Neural progenitor cell (in vitro differentiated cells): ENCODE data around the gene ST7. TPM values are rescaled to one million over a fixed set of nuclear protein-coding genes. Genes with fewer than 3 reads are reported as not detected.

Source experiments
- DNase-seq: peaks from one replicate; pipeline ENCODE4 v3.0.0-alpha.2; 2016; ENCODE audit warnings: low spot score
- H2AFZ ChIP-seq: fragments of 200-600 bp; sonication (generic); replicated peaks from 2 replicates; pipeline ENCODE4 v1.6.1; 2016; ENCODE audit warnings: antibody characterized with exemption
- H3F3A ChIP-seq: fragments of 200-600 bp; sonication (generic); 2 replicates; pipeline ENCODE4 v1.6.1; 2016; ENCODE audit warnings: antibody characterized with exemption, low read depth
- H3K27ac ChIP-seq: fragments of 200-600 bp; sonication (generic); 2 replicates; pipeline ENCODE4 v1.5.1; 2016; ENCODE audit warnings: mild to moderate bottlenecking
- H3K27me3 ChIP-seq: fragments of 200-600 bp; sonication (generic); 2 replicates; pipeline ENCODE4 v1.6.1; 2016; ENCODE audit warnings: mild to moderate bottlenecking, moderate library complexity
- H3K36me3 ChIP-seq: fragments of 200-600 bp; sonication (generic); 2 replicates; pipeline ENCODE4 v1.5.1; 2016
- H3K4me1 ChIP-seq: fragments of 200-600 bp; sonication (generic); 2 replicates; pipeline ENCODE4 v1.6.1; 2016; ENCODE audit warnings: mixed run types
- H3K4me2 ChIP-seq: fragments of 200-600 bp; sonication (generic); 2 replicates; pipeline ENCODE4 v1.6.1; 2016
- H3K4me3 ChIP-seq: fragments of 200-600 bp; sonication (generic); 2 replicates; pipeline ENCODE4 v1.5.1; 2016
- H3K79me2 ChIP-seq: fragments of 200-600 bp; sonication (generic); 2 replicates; pipeline ENCODE4 v1.6.1; 2016; ENCODE audit warnings: low read depth
- H3K9ac ChIP-seq: fragments of 200-600 bp; sonication (generic); 2 replicates; pipeline ENCODE4 v1.6.1; 2016
- H3K9me3 ChIP-seq: fragments of 200-600 bp; sonication (generic); 2 replicates; pipeline ENCODE4 v1.5.1; 2016; ENCODE audit warnings: low read depth
- H4K20me1 ChIP-seq: fragments of 200-600 bp; sonication (generic); 2 replicates; pipeline ENCODE4 v1.6.1; 2016; ENCODE audit warnings: low read depth
- H3K27ac Mint-ChIP-seq: 3 replicates; pipeline ENCODE4 v1.8.0; 2021; ENCODE audit warnings: mixed read lengths
- H3K27me3 Mint-ChIP-seq: 2 replicates; pipeline ENCODE4 v1.8.0; 2022; ENCODE audit warnings: low read depth, mild to moderate bottlenecking, inconsistent platforms, moderate library complexity, mixed read lengths; ENCODE audit not compliant: insufficient read depth
- H3K36me3 Mint-ChIP-seq: 3 replicates; pipeline ENCODE4 v1.8.0; 2021; ENCODE audit warnings: mixed read lengths
- H3K4me1 Mint-ChIP-seq: 3 replicates; pipeline ENCODE4 v1.8.0; 2021; ENCODE audit warnings: mixed read lengths
- H3K4me3 Mint-ChIP-seq: 3 replicates; pipeline ENCODE4 v1.8.0; 2021; ENCODE audit warnings: mild to moderate bottlenecking, moderate library complexity, mixed read lengths
- H3K9me3 Mint-ChIP-seq: 3 replicates; pipeline ENCODE4 v1.8.0; 2020; ENCODE audit warnings: mixed read lengths
- CTCF ChIP-seq: fragments of 200-600 bp; sonication (generic); IDR thresholded peaks from 2 replicates; pipeline ENCODE4 v1.5.1; 2017; ENCODE audit warnings: antibody characterized with exemption, mild to moderate bottlenecking
- EZH2 ChIP-seq: fragments of 200-600 bp; sonication (generic); IDR thresholded peaks from 2 replicates; pipeline ENCODE4 v1.6.1; 2017; ENCODE audit warnings: antibody characterized with exemption, mild to moderate bottlenecking, moderate library complexity
- EZH2phosphoT487 ChIP-seq: fragments of 200-600 bp; sonication (generic); IDR thresholded peaks from 2 replicates; pipeline ENCODE4 v1.6.1; 2017; ENCODE audit warnings: antibody characterized with exemption
- total RNA-seq: library from RNA; depleted of rRNA; stranded (reverse); fragments of >200 nt; gene quantifications from 2 replicates; pipeline ENCODE4 v1.2.3, GENCODE V29; 2015; ENCODE audit warnings: low replicate concordance

Gene ST7
- total RNA-seq, 1 donor from 2014 or later = 5.8 TPM

GRCh38 chr7:117203205-117203604 lies 249.9 kb downstream of the ST7 start:
- no peaks in the 10 kb centered on the region for H3K4me1 ChIP-seq
- H3K36me3 ChIP-seq = no peaks in the 10 kb centered on the region
- H3K27ac ChIP-seq = no peak overlapping the region

GRCh38 chr7:117205873-117206272 lies 252.6 kb downstream of the ST7 start:
- no peak overlapping the region for H3K27ac Mint-ChIP-seq

More at GRCh38 chr7:117203205-117203604, 249.9 kb downstream of the ST7 start:
- H3K9me3 ChIP-seq = no peaks in the 10 kb centered on the region
- no peaks in the 10 kb centered on the region for H4K20me1 ChIP-seq
- no peaks in the 10 kb centered on the region for H3K9me3 Mint-ChIP-seq
- no peak overlapping the region for H2AFZ ChIP-seq
- no peak overlapping the region for H3K27ac Mint-ChIP-seq
- H3K4me1 Mint-ChIP-seq = peaks cover 8% of the 10 kb centered on the region
- H3K4me3 ChIP-seq = no peak overlapping the region
- peaks cover 8% of the 10 kb centered on the region for H3K36me3 Mint-ChIP-seq
- H3K4me3 Mint-ChIP-seq = no peak overlapping the region
- H3K27me3 Mint-ChIP-seq = no peaks in the 10 kb centered on the region
- no peak overlapping the region for H3K9ac ChIP-seq
- H3K27me3 ChIP-seq = no peaks in the 10 kb centered on the region
- no peaks in the 10 kb centered on the region for H3K79me2 ChIP-seq
- DNase-seq = no peak
- H3F3A ChIP-seq = no peaks in the 10 kb centered on the region
- TF ChIP-seq EZH2 (no peak), CTCF (no peak), EZH2phosphoT487 (no peak)
- H3K4me2 ChIP-seq = no peak overlapping the region

DNA sequence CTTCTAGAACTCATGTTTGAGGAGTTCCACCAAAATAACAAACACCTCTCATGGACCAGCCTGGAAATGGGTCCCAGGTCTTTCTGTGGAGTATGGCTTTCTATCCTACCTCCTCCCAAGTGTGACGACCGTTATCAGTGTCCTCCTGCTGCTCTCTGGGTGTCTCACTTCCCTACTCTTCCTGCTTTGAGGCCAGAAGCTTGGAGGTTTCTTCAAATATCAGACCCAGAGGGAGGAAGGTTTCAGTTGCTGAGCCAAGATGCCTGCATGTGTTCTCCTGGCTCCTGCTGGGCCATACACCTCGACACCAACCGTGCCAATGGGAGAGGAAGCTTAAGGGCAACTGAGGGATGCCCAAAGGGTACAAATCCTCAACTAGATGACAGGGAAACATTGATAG lies 255.0 kb downstream of the ST7 start:
- Histone ChIP-seq H3K9me3 (no peaks in the 10 kb centered on the region), H3K4me2 (no peak overlapping the region), H3K9ac (no peak overlapping the region), H3K79me2 (no peaks in the 10 kb centered on the region), H2AFZ (no peak overlapping the region), H3F3A (no peaks in the 10 kb centered on the region), H3K4me3 (no peak overlapping the region), H3K27me3 (no peaks in the 10 kb centered on the region), H3K36me3 (no peaks in the 10 kb centered on the region), H4K20me1 (no peaks in the 10 kb centered on the region), H3K27ac (no peak overlapping the region), H3K4me1 (no peaks in the 10 kb centered on the region)
- no peak overlapping the region for H3K4me3 Mint-ChIP-seq
- no peaks in the 10 kb centered on the region for H3K4me1 Mint-ChIP-seq
- TF ChIP-seq EZH2phosphoT487 (no peak), CTCF (no peak), EZH2 (no peak)
- H3K9me3 Mint-ChIP-seq = no peaks in the 10 kb centered on the region
- no peak overlapping the region for H3K27ac Mint-ChIP-seq
- DNase-seq = no peak
- no peaks in the 10 kb centered on the region for H3K27me3 Mint-ChIP-seq
- H3K36me3 Mint-ChIP-seq = peaks cover 14% of the 10 kb centered on the region

More at GRCh38 chr7:117205873-117206272, 252.6 kb downstream of the ST7 start:
- Histone ChIP-seq H3K27ac (no peak overlapping the region), H3K9ac (no peak overlapping the region), H3K27me3 (no peaks in the 10 kb centered on the region), H2AFZ (no peak overlapping the region), H3K9me3 (no peaks in the 10 kb centered on the region), H3K4me3 (no peak overlapping the region), H3F3A (no peaks in the 10 kb centered on the region), H3K4me2 (no peak overlapping the region), H3K36me3 (no peaks in the 10 kb centered on the region), H3K79me2 (no peaks in the 10 kb centered on the region), H3K4me1 (no peaks in the 10 kb centered on the region), H4K20me1 (no peaks in the 10 kb centered on the region)
- Mint-ChIP-seq H3K4me3 (no peak overlapping the region), H3K9me3 (no peaks in the 10 kb centered on the region), H3K27me3 (no peaks in the 10 kb centered on the region), H3K4me1 (peaks cover 3% of the 10 kb centered on the region), H3K36me3 (peaks cover 11% of the 10 kb centered on the region)
- DNase-seq = no peak
- TF ChIP-seq CTCF (no peak), EZH2 (no peak), EZH2phosphoT487 (no peak)
